ENCODE results near the gene CSNK1A1.
"Not testable (repeated sequence)": the region's sequence is repeated elsewhere in the genome, so short reads cannot be mapped to it uniquely, and the experiment has no call there.

DNA sequence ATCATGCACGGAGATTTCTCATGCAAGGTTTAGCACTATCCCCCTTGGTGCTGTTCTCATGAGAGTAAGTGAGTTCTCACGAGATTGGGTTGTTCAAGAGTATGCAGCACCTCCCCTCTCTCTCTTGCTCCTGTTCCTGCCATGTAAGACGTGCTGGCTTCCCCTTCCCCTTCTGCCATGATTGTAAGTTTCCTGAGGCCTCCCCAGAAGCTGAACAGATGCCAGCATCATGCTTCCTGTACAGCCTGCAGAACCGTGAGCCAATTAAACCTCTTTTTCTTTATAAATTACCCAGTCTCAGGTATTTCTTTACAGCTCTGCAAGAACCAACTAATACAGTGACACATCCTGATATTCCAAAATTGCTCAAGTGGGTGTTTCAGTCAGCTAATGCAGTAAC is 106.8 kb downstream of the CSNK1A1 start:
- TF ChIP-seq CTCF, EP300 (IDR thresholded peaks at IDR 0.05): not testable (repeated sequence)

Measured in gastroesophageal sphincter (tissue), 3 donors.